GM18909 (cell line): ENCODE data around the gene INPPL1.

Experiments used
- ATAC-seq: cut with Tn5 transposase; IDR thresholded peaks from one replicate; pipeline ENCODE4 v1.9.1; 2021; ENCODE audit warnings: mild to moderate bottlenecking; ENCODE audit not compliant: unreplicated experiment, poor library complexity

INPPL1 gene

DNA sequence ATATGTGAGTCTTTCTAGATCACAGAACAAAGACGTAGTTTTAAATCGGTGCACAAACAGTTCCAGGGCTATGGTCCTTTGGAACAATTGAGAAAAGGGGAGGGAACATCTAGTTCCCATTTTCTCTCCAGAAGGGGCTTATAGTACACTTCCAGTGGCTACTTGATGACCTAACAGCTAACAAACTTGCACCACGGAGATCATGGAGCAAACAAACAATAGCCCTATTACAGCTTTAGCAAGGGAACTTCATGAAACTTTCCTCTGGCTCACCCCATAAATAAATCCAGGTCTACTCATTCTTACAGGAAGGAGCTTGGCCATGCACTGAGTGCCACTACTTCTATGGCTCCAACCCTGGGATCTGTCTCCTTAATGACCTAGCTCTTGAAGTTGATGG is 16.3 kb upstream of the INPPL1 start:
- no peak for ATAC-seq

DNA sequence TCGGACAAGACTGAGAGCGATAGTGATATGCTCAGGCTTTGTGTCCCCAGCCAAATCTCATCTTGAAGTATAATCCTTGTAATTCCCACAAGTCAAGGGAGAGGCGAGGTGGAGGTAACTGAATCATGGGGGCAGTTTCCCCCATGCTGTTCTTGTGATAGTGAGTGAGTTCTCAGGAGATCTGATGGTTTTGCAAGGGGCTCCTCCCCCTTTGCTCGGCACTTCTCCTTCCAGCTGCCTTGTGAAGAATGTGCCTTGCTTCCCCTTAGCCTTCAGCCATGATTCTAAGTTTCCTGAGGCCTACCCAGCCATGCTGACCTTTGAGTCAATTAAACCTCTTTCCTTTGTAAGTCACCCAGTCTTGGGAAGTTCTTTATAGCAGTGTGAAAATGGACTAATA is 15.5 kb upstream of the INPPL1 start:
- ATAC-seq: no peak

DNA sequence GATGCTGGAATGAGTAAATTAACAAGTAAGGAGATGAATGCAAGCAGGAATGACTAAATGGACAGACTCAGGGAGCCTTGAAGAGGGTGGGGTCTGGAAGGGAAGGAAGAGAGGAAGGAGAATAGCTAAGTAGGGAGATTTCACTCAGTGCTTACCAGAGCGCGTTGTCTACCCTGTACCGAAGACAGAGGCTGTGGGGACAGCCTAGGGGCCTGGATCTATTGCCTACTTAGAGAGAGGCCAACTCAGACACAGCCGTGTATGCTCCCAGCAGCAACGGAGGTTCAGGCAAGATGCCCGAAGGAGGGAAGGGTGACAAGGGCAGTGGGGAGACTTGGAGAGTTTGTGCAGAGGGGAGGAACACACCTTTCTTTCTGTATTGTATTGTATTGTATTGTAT is 7.9 kb upstream of the INPPL1 start, which contains the start of gene FOLR2:
Gene FOLR2, plus strand, starts transcription at position 157 of the 400 bp plus-strand sequence. CDS start 1,791 bp downstream, outside the sequence.
- no peak for ATAC-seq

DNA sequence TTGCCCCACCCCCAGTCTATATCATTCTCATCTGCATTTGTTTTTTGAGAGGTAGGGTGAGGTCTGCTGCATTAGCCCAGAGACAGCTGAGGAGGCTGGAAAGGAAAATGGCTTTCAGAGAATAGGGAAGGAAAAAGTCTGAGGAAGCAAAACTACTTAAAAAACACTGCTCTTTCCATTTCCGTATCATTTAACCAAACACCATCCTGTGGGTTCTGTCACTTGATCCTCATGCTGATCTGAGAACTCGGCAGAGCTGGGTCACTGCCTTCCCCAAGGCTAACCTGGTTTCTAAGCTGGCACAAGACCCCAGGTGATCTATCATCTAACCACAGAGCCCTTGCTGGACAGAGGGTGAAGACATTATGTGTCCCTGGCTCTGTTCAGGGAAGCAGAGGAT is 6.7 kb upstream of the INPPL1 start:
- no peak for ATAC-seq

DNA sequence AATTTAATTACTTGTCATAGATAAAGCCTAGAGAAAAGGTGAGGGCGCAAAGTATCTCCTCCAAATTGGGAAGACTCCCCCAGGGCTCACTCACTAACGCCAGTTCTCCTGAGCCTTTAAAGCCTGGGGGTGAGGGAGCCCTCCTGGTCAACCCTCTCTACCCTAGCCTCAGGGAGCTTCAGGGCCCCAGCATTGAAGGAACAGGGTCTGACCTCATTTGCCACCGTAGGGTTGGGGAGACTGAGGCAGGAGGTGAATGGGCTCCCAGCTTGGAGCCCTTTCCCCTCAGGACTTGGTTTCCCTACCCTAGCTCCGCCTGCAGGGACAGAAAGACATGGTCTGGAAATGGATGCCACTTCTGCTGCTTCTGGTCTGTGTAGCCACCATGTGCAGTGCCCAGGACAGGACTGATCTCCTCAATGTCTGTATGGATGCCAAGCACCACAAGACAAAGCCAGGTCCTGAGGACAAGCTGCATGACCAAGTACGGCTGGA is 6.3 kb upstream of the INPPL1 start:
- no peak for ATAC-seq

DNA sequence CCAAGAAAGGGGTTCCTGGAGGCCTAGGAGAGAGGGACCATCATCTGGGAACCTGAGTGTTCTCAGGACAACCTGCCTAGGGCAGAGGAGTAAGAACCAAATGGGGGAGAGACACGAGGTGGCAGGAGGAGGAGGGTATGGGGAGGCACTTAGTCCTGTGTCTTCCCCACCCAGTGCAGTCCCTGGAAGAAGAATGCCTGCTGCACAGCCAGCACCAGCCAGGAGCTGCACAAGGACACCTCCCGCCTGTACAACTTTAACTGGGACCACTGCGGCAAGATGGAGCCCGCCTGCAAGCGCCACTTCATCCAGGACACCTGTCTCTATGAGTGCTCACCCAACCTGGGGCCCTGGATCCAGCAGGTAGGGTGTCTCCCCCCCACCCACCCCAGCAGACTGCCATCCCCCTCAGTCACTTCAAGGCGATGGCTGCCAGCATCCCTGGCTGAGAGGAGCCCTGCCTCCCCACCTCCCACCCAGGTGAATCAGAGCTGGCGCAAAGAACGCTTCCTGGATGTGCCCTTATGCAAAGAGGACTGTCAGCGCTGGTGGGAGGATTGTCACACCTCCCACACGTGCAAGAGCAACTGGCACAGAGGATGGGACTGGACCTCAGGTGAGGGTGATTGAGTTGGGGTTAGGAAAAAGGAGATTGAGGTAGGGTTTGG is 3.7 kb upstream of the INPPL1 start:
- ATAC-seq: no peak

DNA sequence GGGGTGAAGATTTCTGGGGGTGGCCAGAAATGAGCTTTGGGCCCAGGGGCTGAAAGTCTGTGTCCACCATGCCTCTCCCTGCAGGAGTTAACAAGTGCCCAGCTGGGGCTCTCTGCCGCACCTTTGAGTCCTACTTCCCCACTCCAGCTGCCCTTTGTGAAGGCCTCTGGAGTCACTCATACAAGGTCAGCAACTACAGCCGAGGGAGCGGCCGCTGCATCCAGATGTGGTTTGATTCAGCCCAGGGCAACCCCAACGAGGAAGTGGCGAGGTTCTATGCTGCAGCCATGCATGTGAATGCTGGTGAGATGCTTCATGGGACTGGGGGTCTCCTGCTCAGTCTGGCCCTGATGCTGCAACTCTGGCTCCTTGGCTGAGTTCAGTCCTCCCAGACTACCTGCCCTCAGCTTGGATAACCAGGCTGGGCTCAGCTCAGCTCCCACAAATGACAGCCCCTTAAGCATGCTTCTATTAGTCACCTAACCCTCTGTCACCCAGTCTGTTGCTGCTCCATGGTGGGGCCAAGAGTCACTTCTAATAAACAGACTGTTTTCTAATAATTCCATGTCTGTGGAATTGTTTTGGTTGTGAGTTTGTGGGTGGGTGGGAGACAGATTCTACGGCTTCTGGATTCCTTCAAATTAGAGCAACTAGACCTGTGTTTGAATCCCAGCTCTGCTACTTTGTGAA is 3.0 kb upstream of the INPPL1 start:
- ATAC-seq: no peak

DNA sequence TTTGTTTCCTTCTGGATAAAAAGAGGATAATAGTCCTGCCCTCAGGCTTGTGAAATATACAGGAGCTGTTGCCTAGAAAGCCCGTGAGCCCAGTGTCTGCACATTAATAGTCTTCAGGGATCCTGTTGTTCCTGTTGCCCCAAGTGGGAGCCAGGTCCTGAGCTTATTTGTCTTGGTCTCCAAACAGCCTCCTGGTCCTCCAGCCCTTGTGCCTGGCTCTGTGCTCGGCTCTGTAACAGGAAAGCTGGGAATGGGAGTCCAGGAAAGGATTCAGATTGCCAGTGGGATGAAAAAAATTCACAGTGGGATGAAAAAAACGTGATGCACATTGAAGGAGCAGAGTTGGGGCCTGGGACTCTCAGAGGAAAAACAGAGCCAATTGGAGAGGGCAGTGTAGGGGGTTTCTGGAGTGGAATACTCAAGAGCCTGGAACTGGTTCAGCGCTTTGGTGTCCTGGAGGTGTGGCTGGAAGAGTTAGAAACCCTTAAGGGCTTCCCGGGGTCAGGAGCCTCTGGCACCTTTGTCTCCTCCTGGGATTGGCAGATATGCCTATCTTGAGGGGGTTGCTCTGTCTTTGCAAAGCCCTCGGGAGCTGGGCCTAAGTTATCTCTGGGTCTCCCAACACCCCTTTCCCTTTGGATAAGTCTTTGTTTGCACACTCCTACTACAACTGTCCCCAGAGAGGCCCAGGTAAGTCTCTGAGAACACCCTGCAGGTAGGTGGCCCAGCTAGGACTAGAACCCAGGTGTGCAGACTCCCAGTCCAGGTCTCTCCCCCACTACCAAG is 2.3 kb upstream of the INPPL1 start:
- ATAC-seq: no peak

DNA sequence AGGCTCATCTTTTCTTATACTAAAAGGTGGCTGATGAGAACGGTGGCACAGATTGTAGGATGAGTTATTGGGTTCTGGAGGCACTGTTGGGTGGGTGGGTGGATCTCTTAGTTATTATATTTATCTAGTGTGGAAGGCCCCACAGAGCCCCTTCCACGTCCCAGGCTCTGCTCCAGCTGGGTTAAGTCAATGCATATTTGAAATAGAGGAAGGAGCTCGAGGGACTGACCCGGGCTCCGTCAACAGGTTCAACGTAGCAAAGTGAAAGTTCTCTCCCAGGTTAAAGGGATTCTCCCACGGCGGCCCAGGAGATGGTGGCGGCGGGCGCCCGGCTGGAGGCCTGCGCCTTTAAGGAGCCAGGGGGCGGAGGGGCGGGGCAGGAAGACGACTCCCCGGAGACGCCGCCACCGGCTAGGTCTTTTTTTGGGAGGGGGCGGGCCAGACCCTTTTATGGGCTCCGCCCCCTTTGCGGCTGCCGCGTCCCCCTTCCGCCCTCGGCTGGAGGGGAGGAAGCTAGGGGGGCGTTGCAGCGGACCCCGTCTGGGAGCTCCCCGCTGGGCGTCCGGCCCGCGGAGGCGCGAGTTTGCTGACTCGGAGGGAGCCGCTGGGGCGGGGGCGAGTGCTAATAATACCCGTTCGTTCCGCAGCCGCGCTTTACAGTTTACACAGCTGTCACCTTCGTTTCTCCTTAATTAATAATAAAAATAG is 1.5 kb upstream of the INPPL1 start:
- ATAC-seq: peak; percentile 77

DNA sequence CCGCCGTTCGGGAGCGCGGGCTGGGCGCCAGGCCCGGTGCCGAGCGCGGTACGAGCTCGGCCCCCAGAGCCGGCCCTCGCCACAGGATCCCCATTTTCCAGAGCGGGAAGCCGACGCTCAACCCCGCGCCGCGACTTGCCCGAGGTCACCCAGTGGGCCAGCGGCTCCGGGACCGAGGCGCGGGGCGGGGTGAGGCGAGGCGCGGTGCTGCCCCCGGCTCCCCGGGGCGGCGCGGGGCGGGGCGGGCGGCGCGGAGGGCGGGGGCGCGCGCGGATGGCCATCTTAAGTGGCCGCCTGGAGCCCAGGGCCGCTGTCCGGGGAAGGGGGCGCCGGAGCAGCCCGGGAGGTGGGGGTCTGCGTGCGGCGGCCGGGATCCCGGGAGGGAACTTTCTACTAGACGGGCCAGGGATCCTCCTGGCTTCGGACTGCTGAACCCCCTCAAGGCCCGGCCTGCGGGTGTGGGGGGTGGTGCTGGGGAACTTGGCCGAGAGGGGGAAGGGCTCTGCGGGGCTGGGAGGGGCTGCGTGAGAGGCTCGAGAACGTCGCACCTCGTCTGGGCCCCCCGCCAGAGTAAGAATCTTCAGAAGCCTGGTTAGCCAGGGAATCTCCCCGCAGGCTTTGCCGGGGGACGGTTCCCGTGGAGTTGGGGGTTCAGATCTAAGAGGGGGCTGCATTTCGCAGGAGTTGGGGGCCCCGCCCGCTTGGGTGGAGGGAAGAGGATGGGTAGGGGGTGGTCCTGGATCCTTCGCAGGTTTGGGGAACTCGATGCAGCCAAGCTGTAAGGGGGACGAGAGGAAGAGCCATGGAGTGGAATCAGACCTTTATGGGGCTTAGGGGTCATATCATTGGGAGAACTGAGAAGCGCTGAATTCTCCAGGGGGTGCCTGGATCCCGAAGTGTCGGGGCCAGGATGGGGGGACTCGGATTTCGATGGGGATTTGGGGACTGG is 678 bp upstream of the INPPL1 start:
- peak; percentile 55 for ATAC-seq

DNA sequence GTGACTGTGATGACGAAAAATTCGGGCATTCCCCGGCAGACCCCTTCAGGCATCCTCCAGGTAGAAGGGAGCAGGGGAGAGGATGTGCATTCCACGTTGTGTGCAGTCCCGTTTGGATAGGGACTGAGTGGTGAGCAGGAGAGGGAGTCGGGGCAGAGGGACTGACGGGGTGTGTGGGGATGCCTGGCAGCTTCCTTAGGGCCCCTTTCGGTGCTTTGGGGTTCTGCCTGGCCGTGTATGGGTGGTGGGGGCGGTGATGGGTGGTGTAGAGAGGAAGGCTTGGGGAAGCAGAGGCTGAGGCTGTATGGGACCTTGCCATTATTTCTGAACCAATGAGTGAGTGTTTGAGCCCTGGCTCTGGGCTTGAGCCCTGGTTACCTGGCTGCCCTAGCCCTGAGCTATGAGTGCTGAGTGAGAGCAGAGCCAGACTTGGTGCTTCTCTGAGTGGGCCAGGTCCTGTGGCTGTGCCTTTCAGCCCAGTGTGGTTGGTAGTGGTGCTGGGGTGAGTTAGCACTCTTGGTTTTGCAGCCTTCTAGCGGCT is 914 bp downstream of the INPPL1 start:
- ATAC-seq: no peak

DNA sequence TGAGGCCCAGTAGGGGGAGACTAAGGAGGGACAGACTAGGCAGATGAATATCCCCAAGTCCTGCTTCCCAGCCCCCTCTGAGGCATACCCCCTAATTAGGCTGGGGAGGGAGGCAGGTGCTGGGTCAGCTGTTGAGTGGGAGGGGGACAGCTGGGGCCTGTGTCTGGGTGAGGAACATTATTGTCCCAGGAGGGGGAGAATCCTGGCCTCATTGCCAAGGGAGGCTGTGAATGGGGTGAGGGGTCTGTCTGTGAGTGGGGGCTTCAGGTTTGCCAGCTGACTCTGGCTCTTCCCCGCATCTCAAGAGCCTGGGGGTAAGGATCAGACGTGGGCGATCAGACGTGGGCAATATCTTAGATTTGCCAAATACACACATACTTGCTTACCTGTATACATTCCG is 2.1 kb downstream of the INPPL1 start:
- ATAC-seq: no peak

DNA sequence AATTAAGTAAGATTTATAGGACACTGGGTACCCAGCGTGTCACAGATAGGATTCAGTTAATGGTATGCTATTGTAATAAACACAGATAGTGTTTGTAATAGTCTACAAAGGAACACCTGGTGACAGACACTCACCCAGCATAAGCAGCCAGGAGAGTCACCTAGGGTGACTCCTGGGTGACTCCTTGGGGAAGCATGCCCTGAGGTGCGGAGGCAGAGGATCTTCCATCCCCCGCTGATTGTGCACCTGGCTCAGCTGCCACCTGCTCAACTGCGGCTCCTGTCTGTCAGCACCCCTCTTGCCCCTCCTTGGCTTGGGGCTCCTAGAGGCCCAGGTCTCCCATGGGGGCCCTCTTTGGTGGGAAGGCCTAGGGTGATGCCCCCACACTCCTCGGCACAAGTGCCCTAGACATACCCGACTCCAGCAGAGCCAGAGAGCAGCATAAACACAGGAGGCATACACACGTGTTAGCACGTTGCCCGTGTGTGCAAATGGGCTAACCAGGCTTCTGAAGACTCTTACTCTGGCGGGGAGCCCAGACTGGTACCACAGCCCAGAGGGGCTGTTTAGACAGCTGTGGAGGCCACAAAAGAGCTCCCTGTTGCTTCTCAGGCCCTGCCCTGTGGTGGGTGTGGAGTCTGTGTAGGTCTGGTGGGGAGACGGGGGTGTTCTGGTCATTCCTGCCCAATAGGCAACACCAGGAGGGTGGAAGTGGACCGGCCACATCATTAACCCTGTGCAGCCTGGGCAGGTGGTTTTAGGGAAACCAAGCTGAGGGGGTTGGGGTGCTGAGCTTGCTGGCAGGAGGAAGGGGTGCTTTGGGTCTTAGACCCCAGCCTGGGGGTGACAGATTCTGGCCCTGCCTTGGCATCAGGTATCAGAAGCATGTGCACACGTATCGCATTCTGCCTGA is 3.0 kb downstream of the INPPL1 start:
- no peak for ATAC-seq

DNA sequence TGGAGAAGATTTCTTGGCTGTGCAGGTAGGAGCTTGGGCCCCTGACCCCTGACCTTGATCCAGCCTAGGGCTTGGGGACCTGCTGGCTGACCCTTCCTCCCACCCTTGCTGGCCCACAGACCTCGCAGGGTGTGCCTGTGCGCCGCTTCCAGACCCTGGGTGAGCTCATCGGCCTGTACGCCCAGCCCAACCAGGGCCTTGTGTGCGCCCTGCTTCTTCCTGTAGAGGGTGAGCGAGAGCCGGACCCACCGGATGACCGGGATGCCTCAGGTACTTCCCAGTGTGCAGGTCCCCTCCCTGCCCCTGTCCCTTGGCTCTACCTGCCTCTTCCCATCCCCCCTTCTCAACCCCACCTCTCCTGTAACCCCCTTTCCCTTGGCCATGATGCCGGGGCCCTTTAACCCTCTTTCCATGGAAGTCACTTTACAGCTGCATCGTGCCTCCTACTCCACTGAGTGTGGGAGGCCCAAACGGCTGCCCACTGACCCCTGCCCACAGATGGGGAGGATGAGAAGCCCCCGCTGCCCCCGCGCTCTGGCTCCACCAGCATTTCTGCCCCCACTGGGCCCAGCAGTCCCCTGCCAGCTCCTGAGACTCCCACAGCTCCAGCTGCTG is 3.8 kb downstream of the INPPL1 start:
- no peak for ATAC-seq

DNA sequence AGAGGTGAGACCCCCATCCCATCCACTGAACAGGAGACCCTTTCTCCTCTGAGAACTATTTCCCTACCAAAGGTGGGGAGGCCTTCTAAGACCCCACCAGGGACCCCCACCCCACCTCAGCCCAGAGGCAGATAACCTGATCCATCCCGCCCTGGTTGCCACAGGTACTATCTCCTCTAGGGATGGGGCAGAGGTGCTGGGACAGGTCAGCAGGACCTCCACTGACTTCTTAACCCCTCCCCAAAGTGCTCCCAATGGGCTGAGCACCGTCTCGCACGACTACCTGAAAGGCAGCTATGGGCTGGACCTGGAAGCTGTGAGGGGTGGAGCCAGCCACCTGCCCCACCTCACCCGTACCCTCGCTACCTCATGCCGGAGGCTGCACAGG is 4.3 kb downstream of the INPPL1 start:
- ATAC-seq: no peak

DNA sequence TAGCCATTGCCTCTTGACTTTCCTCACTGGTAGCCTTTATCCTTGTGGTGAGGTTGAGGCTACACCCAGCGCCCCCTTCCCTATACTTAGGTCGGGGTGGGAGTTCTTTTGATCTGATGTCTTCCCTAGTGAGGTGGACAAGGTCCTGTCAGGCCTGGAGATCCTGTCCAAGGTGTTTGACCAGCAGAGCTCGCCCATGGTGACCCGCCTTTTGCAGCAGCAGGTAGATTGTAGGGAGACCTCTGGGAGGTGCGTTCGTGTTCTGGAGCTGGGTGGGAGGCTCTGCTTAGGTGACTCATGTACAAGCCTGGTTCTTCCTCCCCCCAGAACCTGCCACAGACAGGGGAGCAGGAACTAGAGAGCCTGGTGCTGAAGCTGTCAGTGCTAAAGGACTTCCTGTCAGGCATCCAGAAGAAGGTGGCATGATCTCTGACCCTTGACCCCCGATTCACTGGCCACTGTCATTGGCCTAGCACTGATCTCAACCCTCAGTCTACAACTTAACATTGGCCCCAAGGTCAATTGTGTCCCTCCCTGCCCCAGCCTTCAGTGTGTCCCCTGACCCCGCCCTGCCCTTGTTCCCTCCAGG is 4.9 kb downstream of the INPPL1 start:
- no peak for ATAC-seq
